Calu3 (cell line): ENCODE data around the gene TMEM14B. TPM values are rescaled to one million over a fixed set of nuclear protein-coding genes. Genes with fewer than 3 reads are reported as not detected.

Source experiments
- BruUV-seq: library from RNA; stranded (reverse); fragments of 400-500 nt; replicated peaks from 2 replicates; lab custom pipeline; 2021; lab: Mats Ljungman, UMichigan
- CTCF ChIA-PET: fragments of 300-600 bp; sonication (Branson Sonifier 250); formaldehyde crosslinking; loops from one replicate; lab custom pipeline; 2022; ENCODE audit warnings: antibody characterized with exemption; lab: Charles Lee
- DNase-seq: peaks from one replicate; pipeline ENCODE4 v3.0.0; 2022
- H3K27ac Mint-ChIP-seq: one replicate; pipeline ENCODE4 v1.8.0; 2022; ENCODE audit warnings: mixed read lengths; ENCODE audit not compliant: unreplicated experiment
- H3K27me3 Mint-ChIP-seq: one replicate; pipeline ENCODE4 v1.8.0; 2022; ENCODE audit warnings: mixed read lengths; ENCODE audit not compliant: unreplicated experiment
- H3K36me3 Mint-ChIP-seq: one replicate; pipeline ENCODE4 v1.8.0; 2022; ENCODE audit warnings: mild to moderate bottlenecking, moderate library complexity, mixed read lengths; ENCODE audit not compliant: insufficient read depth, unreplicated experiment
- H3K4me1 Mint-ChIP-seq: one replicate; pipeline ENCODE4 v1.8.0; 2022; ENCODE audit warnings: mild to moderate bottlenecking, low read depth, mixed read lengths; ENCODE audit not compliant: unreplicated experiment
- H3K4me3 Mint-ChIP-seq: one replicate; pipeline ENCODE4 v1.8.0; 2022; ENCODE audit warnings: mild to moderate bottlenecking, low read depth, moderate library complexity, mixed read lengths; ENCODE audit not compliant: unreplicated experiment
- H3K9me3 Mint-ChIP-seq: one replicate; pipeline ENCODE4 v1.8.0; 2022; ENCODE audit warnings: low read depth, mixed read lengths; ENCODE audit not compliant: unreplicated experiment
- intact Hi-C: fragments of 100-400 bp; cut with micrococcal nuclease; formaldehyde crosslinking; loops from one replicate; pipeline ENCODE4 v1.10.0; 2022; ENCODE audit not compliant: unreplicated experiment
- total RNA-seq: library from RNA; stranded (reverse); gene quantifications from 2 replicates; pipeline ENCODE4 v1.2.3, GENCODE V29; 2022
- TF ChIP-seq, protein P1 (sequence below): fragments of 200-600 bp; IDR thresholded peaks from one replicate; pipeline ENCODE4 v1.8.0; 2022; ENCODE audit warnings: antibody characterized with exemption; ENCODE audit not compliant: unreplicated experiment

TMEM14B gene
- total RNA-seq, 1 experiment from 2014 or later = 63.9 TPM

DNA sequence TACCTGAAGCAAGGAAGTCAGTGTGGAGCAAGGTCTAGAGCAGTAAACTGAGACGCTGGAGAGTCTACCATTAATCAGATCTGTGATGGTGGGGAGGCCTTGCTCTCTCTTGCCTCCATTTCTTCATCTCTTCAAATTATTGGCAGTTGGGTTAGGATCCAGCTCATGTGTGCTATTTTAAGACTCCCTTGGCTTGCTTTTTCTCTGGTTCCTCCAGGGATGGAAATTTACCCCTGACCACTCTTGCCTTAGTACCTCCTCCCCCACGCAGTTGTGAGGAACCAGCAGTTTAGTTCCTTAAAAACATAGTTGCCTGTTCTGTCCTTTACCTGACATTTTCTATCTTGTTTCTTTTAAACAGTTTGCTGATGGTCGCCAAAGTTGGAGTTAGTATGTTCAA, 17.4 kb upstream of the TMEM14B start:
- peaks cover 3% of the 10 kb centered on the region for H3K36me3 Mint-ChIP-seq
- no peak for DNase-seq
- H3K4me3 Mint-ChIP-seq = no peak overlapping the region
- intact Hi-C loops = no loop called here
- no TSS peak for BruUV-seq
- no peaks in the 10 kb centered on the region for H3K27me3 Mint-ChIP-seq
- CTCF ChIA-PET = no interaction called here
- H3K27ac Mint-ChIP-seq = no peak overlapping the region
- no peaks in the 10 kb centered on the region for H3K9me3 Mint-ChIP-seq
- H3K4me1 Mint-ChIP-seq = no peaks in the 10 kb centered on the region
- TF ChIP-seq, protein P1, sequence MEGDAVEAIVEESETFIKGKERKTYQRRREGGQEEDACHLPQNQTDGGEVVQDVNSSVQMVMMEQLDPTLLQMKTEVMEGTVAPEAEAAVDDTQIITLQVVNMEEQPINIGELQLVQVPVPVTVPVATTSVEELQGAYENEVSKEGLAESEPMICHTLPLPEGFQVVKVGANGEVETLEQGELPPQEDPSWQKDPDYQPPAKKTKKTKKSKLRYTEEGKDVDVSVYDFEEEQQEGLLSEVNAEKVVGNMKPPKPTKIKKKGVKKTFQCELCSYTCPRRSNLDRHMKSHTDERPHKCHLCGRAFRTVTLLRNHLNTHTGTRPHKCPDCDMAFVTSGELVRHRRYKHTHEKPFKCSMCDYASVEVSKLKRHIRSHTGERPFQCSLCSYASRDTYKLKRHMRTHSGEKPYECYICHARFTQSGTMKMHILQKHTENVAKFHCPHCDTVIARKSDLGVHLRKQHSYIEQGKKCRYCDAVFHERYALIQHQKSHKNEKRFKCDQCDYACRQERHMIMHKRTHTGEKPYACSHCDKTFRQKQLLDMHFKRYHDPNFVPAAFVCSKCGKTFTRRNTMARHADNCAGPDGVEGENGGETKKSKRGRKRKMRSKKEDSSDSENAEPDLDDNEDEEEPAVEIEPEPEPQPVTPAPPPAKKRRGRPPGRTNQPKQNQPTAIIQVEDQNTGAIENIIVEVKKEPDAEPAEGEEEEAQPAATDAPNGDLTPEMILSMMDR = no peak

DNA sequence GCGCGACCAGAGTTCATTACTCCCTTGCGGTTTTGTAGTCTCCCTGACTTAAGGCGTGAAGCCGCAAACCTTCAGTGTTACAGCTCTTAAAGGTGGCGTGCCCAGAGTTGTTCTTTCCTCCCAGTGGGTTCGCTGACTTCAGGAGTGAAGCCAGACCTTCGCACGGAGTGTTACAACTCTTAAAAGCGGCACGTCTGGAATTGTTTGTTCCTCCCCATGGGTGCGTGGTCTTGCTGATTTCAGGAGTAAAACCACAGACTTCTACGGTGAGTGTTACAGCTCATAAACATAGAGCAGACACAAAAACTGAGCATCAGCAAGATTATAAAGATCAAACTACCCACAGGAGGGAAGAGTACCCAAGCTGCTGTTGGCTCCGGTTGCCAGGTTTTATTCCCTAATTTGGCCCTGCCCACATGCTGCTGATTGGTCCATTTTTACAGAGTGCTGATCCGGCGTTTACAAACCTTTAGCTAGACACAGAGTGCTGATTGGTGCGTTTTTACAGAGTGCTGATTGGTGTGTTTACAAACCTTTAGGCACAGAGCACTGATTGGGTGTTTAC, 14.4 kb upstream of the TMEM14B start:
- no peak for DNase-seq
- no TSS peak for BruUV-seq
- TF ChIP-seq, protein P1 = no peak
- Mint-ChIP-seq H3K36me3 (no peaks in the 10 kb centered on the region), H3K27ac (no peak overlapping the region), H3K4me1 (no peaks in the 10 kb centered on the region), H3K27me3 (no peaks in the 10 kb centered on the region), H3K4me3 (no peak overlapping the region), H3K9me3 (no peaks in the 10 kb centered on the region)
- CTCF ChIA-PET = no interaction called here
- intact Hi-C loops = no loop called here

DNA sequence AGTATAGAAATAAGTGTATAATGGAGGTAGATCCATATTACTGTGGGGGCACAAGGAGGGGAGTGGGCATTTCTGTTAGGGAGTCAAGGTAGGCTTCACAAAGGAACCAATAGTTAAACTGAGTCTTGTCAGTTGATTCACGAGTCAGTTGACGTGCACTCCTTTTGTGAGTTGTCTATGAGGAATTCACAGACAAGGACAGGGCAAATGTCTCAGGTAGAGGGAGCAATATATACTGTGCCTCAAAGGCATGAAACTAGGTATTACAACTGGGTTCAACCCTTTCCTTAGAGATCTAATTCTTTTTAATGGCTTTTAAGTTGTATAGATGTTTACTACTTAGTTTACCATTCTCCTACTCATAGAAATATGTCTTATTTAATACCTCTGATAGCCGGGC, 13.7 kb upstream of the TMEM14B start:
- Mint-ChIP-seq H3K4me3 (no peak overlapping the region), H3K27me3 (no peaks in the 10 kb centered on the region), H3K27ac (peak overlapping the region; percentile 36), H3K4me1 (no peaks in the 10 kb centered on the region), H3K9me3 (no peaks in the 10 kb centered on the region), H3K36me3 (no peaks in the 10 kb centered on the region)
- TF ChIP-seq, protein P1 = no peak
- no TSS peak for BruUV-seq
- intact Hi-C loops = no loop called here
- CTCF ChIA-PET = no interaction called here
- DNase-seq = no peak

DNA sequence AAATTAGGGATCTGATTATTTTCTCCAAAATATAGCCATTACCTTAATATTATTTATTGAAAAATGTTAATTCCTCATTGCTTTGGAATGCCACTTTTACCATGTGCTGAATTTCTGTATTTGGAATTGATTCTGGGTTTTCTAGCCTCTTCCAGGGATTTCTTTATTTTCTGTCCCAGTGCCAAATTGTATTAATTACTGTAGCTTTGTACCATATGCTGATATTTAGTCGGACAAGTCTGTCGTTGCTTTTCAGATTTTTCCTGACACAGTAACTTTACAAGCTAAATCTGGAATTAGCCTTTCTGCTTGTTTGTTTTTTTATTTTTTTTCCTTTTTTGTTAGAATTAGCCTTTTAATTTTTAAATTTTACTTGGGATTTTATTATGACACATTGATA, 10.9 kb upstream of the TMEM14B start:
- Mint-ChIP-seq H3K36me3 (no peaks in the 10 kb centered on the region), H3K27ac (no peak overlapping the region), H3K9me3 (no peaks in the 10 kb centered on the region), H3K27me3 (no peaks in the 10 kb centered on the region), H3K4me1 (no peaks in the 10 kb centered on the region), H3K4me3 (no peak overlapping the region)
- TF ChIP-seq, protein P1 = no peak
- no peak for DNase-seq
- intact Hi-C loops = no loop called here
- CTCF ChIA-PET = interaction anchor here (0.7 kb wide), 1 partner anchor 102 kb away, joined by 3 read pairs; no protein-coding TSS in a partner anchor
- BruUV-seq = no TSS peak
